Measurements from ENCODE around the gene MED20.

DNA sequence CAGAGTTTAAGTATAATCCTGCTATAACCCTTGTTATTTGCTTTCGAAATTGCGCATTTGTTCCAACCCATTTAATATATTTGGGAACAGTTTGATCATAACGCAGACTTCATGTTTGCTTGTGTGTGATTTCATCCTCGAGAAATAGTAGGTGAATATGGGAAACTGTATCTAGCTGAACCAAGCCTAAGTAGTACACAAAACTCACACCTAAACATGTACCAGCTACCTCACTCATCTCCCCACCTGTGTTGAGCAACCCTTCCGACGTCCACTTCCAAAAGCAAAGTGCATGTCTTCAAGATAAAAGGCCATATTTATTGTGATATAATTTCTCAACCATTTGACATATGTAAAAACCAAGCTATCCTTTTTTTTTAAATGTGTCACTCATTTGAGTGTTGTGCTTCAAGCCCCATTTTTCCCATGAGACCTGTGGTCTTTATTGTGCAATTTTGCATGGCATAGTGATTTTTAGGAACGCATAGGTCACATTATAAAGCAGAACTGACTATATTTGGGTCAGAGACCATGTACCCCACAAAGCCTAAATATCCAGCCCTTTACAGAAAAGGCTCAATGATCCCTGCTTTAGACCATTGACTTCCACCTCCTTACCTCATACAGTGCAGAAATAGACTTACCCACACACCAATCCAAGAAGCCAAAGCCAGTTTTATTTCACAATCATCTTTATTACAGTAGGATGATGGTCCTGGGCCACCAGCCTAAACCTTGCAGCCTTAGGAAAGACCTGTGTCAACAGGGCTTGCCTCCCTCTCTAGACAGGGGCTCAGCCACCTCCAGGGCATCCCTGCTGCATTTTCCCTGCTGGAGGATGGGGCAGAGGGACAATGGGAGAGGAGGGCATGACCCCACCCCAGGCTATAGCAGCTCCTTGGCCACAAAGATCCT, 13.6 kb upstream of the MED20 start:
- TF ChIP-seq, protein P1, sequence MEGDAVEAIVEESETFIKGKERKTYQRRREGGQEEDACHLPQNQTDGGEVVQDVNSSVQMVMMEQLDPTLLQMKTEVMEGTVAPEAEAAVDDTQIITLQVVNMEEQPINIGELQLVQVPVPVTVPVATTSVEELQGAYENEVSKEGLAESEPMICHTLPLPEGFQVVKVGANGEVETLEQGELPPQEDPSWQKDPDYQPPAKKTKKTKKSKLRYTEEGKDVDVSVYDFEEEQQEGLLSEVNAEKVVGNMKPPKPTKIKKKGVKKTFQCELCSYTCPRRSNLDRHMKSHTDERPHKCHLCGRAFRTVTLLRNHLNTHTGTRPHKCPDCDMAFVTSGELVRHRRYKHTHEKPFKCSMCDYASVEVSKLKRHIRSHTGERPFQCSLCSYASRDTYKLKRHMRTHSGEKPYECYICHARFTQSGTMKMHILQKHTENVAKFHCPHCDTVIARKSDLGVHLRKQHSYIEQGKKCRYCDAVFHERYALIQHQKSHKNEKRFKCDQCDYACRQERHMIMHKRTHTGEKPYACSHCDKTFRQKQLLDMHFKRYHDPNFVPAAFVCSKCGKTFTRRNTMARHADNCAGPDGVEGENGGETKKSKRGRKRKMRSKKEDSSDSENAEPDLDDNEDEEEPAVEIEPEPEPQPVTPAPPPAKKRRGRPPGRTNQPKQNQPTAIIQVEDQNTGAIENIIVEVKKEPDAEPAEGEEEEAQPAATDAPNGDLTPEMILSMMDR (IDR thresholded peaks at IDR 0.05), result no peak
- TF ChIP-seq POLR2AphosphoS5 (IDR thresholded peaks at IDR 0.05) (no peak), POLR2A (IDR thresholded peaks at IDR 0.05; ENCODE audit: low read depth) (no peak)

Measured in esophagus muscularis mucosa (tissue), 3 donors.